HFFc6 (cell line): Measurements from ENCODE around the gene SELENOH. TPM values are rescaled to one million over a fixed set of nuclear protein-coding genes. Genes with fewer than 3 reads are reported as not detected.
A peak's percentile ranks its signal among the peaks of the same experiment; 100 is the strongest.
"Not testable (repeated sequence)": the region's sequence is repeated elsewhere in the genome, so short reads cannot be mapped to it uniquely, and the experiment has no call there.

ENCODE experiments used
- DNase-seq: peaks from one replicate; pipeline ENCODE4 v3.0.0-alpha.2; 2018
- H3K27ac Mint-ChIP-seq: 2 replicates; pipeline ENCODE4 v1.8.0; 2020; ENCODE audit warnings: mild to moderate bottlenecking, mixed read lengths
- H3K27me3 Mint-ChIP-seq: 2 replicates; pipeline ENCODE4 v1.8.0; 2021; ENCODE audit warnings: mild to moderate bottlenecking, moderate library complexity, mixed read lengths; ENCODE audit not compliant: insufficient read depth
- H3K36me3 Mint-ChIP-seq: 2 replicates; pipeline ENCODE4 v1.8.0; 2021; ENCODE audit warnings: low read depth, mixed read lengths
- H3K4me1 Mint-ChIP-seq: 2 replicates; pipeline ENCODE4 v1.8.0; 2020; ENCODE audit warnings: low read depth, mixed read lengths
- H3K4me3 Mint-ChIP-seq: 2 replicates; pipeline ENCODE4 v1.8.0; 2020; ENCODE audit warnings: mild to moderate bottlenecking, moderate library complexity, mixed read lengths
- H3K9me3 Mint-ChIP-seq: 2 replicates; pipeline ENCODE4 v1.8.0; 2020; ENCODE audit warnings: mild to moderate bottlenecking, mixed read lengths
- CTCF ChIP-seq: fragments of 200-600 bp; sonication (generic); IDR thresholded peaks from 2 replicates; pipeline ENCODE4 v1.5.0; 2021; ENCODE audit warnings: antibody characterized with exemption, mild to moderate bottlenecking
- total RNA-seq, 6 experiments: library from RNA; stranded (reverse); fragmentation: NEBNext Ultra II Directional; extraction: Animal tissue kit (Norgen Biotek cat#: 25700); gene quantifications; 2 replicates in 1 of 6; 3 replicates in 5 of 6; pipeline ENCODE4 v1.2.3, GENCODE V29; 2021

The SELENOH gene
- total RNA-seq, 6 experiments from 2014 or later = 128 to 186 (median 140) TPM

DNA sequence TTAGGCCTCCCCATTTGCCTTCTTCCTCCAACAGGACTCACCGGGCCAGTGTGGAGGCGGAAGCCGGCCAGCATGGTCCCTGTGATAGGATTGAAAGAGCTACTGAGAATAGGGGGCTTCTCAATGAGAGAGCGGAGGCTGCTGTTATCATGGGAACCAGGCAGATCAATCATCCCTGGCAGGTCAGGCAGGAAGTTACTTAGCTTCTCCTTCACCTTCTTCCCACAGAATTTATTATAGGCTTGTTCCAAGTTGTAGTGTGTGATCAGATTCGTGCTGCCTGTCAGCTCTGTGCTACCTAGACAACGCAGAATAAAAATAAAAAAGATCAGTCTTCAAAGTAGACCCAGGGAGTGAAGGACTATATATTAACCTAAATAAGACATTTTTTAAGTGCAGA lies 36.4 kb upstream of the SELENOH start:
- Mint-ChIP-seq H3K9me3 (no peaks in the 10 kb centered on the region), H3K27ac (0 out of 2 replicates have a peak overlapping the region, but pooled peaks have one; percentile 12)

GRCh38 chr11:57705432-57705831 lies 35.9 kb upstream of the SELENOH start:
- H3K4me3 Mint-ChIP-seq, DNase-seq: not testable (repeated sequence)

More for the DNA sequence above, 36.4 kb upstream of the SELENOH start:
- no peaks in the 10 kb centered on the region; the same call in 1 of the 2 replicates for H3K27me3 Mint-ChIP-seq
- peaks cover 26% of the 10 kb centered on the region for H3K36me3 Mint-ChIP-seq
- TF ChIP-seq CTCF = no peak
- peaks cover 14% of the 10 kb centered on the region for H3K4me1 Mint-ChIP-seq
- DNase-seq = no peak
- H3K4me3 Mint-ChIP-seq = no peak overlapping the region

DNA sequence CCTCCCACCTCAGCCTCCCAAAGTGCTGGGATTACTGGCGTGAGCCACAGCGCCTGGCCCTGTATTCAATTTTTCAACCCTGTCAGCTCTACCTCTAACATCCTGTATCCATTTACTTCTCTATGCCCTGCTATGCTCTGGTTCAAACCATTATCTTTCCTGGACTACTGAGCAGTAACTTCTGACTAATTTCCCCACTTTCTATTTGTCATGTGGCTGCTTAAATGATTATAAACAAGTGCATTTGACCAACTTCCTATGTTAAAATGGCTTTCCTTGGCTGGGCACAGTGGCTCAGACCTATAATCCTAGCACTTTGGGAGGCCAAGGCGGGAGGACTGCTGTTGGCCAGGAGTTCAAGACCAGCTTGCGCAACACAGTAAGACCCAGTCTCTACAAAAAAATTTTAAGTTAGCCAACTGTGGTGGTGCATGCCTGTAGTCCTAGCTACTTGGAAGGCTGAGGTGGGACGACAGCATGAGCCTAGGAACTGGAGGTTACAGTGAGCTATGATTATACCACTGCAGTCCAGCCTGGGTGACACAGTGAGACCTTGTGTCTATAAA lies 31.4 kb upstream of the SELENOH start:
- H3K27ac Mint-ChIP-seq = no peak overlapping the region; the same call in 1 of the 2 replicates
- peaks cover 41% of the 10 kb centered on the region for H3K4me1 Mint-ChIP-seq
- peaks cover 3% of the 10 kb centered on the region for H3K27me3 Mint-ChIP-seq
- H3K9me3 Mint-ChIP-seq = no peaks in the 10 kb centered on the region
- DNase-seq = no peak
- TF ChIP-seq CTCF = no peak
- H3K36me3 Mint-ChIP-seq = peaks cover 16% of the 10 kb centered on the region
- peak overlapping the region; percentile 99; the same call in 1 of the 2 replicates for H3K4me3 Mint-ChIP-seq

More at GRCh38 chr11:57705432-57705831, 35.9 kb upstream of the SELENOH start:
- peaks cover 19% of the 10 kb centered on the region for H3K4me1 Mint-ChIP-seq
- H3K9me3 Mint-ChIP-seq, H3K27ac Mint-ChIP-seq, H3K27me3 Mint-ChIP-seq: not testable (repeated sequence)
- H3K36me3 Mint-ChIP-seq = peaks cover 25% of the 10 kb centered on the region

- Mint-ChIP-seq H3K4me3 (peak within 1 kb of the TSS; percentile 99), H3K9me3 (no peaks in the 10 kb centered on the region), H3K36me3 (peaks cover 14% of the 10 kb centered on the region), H3K27ac (peak within 1 kb of the TSS; percentile 91), H3K27me3 (peaks cover 3% of the 10 kb centered on the region), H3K4me1 (peaks cover 41% of the 10 kb centered on the region)
- no peak for TF ChIP-seq CTCF
- peak; percentile 73 for DNase-seq
Observed at GRCh38 chr11:57711414-57712255, 29.7 kb upstream of the SELENOH start, which contains the start of gene MED19. Gene MED19 (minus strand): TSS chr11:57712215. CDS start chr11:57712179, 36 bp downstream.

GRCh38 chr11:57712256-57713150 lies 28.8 kb upstream of the SELENOH start, which contains the start of gene TMX2:
Gene TMX2 (plus strand): TSS chr11:57712593. CDS start chr11:57712619, 26 bp downstream.
- Mint-ChIP-seq H3K36me3 (peaks cover 14% of the 10 kb centered on the region), H3K4me1 (peaks cover 41% of the 10 kb centered on the region), H3K9me3 (no peaks in the 10 kb centered on the region)

More at GRCh38 chr11:57712256-57713150, 28.8 kb upstream of the SELENOH start, which contains the start of gene TMX2:
- DNase-seq = peak; percentile 100
- Mint-ChIP-seq H3K4me3 (peak within 1 kb of the TSS; percentile 99), H3K27me3 (peaks cover 3% of the 10 kb centered on the region), H3K27ac (peak within 1 kb of the TSS; percentile 91)
- no peak for TF ChIP-seq CTCF
